DMS153 (cell line): ENCODE data around the gene HOXA4.

ENCODE experiments used
- DNase-seq: peaks from one replicate; lab custom pipeline; 2025; lab: John Stamatoyannopoulos, UW

The HOXA4 gene

DNA sequence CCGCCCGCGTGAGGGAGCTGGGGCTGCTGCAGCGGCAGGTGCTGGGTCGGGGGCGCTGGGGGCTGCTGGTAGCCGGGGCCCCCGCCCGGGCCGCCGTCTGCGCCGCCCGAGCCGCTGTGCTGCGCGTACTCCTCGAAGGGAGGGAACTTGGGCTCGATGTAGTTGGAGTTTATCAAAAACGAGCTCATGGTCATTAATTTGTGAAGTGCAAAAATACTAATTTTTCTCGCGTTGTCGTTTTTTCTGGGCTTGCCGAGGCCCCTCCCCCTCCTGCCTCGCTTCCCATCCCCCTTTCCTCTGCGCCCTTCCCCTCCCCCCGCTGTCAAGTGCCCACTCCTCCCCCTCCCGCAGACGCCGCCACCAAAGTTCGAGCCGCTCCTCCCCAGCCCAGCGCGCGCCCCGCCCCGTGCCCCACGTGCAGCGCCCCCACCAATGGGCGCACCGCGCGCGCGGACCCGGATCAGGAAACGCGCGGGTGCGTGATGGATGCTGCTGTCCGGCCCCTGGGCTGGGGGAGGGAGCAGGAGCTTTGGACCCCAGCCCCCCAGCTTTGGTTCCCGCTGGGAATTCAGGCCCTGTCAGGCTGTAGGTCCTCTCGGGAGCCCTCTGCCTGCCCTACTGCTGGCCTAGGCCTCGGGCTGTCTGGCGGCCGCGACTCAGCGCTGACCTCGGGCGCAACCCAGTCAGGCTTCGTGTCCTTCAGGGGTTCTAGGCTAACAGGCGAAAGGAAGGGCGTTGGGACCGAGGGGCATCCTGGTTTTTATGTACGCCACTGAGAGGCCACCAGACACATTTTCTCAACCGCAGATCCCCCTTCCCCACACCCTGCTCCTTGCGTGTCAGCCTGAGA is at the start of gene HOXA4:
Gene HOXA4 (minus strand): TSS at position 218 of the 850 bp plus-strand sequence. CDS start 24 bp downstream, at position 194.
- DNase-seq: no peak

DNA sequence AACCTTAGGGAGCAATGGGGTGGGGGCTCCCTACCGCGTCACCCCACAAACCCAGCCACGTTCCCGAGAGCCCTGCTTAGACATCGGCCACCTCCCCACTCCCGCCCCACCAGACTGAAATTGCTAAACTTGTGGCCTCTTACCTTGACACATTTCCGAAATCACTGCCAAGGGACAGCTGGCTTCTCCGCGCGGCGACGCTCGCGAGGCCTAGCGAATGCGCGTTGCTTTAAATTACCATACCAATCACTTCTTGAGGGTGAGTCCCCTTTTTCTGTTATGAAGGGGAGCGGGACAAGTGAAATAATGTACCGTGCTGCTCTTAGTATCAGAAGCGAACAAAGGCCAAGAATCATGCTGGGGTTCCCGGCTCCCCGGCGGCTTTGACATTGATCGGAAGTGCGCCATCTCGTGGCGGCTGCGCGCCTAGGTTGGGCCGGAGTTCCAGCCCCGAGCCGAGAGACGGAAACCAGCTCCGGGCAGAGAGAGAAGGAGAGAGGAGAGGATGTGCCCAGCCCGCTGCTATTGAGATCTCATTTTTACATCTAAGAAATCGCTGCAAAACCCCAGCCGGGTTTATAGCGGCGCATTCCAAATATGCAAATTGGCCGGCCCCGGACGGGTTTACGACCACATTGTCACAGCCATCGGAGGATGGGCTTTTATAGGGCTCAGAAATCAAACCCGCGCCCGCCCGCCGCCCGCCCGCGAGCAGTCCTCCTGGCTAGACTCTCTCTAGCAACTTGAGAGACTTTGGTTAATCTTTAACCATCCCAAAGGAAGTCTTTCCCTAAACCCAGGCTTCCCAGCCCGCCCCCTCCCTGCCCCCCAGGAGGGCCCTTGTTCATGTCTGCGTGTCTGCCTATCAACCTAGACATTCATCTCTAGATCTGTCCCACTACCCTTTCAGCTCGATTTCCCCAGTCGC is 49.2 kb upstream of the HOXA4 start:
- DNase-seq: peak; percentile 57

- DNase-seq: no peak
These were observed 48.5 kb upstream of the HOXA4 start for GRCh38 chr7:27179030-27179429.

- DNase-seq: no peak
These were observed 47.8 kb upstream of the HOXA4 start for GRCh38 chr7:27178366-27178765.

DNA sequence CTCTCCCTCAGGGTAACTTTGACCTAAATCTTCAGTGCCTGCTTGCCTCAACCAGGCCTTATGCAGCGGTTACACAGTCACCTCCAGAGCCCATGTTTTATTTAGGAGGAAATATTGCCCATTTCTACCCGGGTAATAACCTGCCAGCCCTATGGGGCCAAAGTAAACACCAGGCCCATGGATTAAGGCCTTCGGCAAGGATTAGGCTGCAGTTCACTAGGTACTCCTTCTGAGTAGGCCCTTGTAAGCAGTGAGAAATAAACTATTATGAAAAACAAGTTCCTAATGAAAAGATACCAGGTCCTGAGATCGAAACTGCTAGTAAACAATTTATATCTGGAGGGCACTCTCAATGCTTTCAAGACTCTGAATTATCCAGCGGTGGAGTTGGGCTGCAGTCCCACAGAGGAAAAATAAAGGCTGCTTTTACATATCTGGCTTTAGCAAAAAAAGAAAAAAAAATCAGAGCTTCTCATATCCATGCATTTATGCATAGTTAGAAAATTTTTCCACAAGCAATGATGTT is 47.3 kb upstream of the HOXA4 start:
- no peak for DNase-seq

- no peak for DNase-seq
These were observed 46.6 kb upstream of the HOXA4 start for GRCh38 chr7:27176962-27177794.

DNA sequence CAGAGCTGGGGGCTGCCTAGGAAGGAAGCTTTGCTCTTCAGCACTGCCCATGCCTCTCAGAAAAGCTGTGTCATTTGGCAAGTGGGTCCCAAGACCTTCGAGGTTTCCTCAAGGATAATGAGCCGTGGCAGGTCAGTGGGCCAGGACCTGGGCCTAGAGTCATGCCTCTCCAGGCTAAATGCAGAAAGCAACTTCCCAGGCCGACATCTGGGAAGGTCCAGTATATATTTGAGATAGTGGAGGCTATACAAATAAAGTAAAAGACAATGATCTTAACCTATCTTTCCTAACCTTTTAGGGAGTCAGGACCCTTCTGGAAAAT is 45.9 kb upstream of the HOXA4 start:
- DNase-seq: no peak

DNA sequence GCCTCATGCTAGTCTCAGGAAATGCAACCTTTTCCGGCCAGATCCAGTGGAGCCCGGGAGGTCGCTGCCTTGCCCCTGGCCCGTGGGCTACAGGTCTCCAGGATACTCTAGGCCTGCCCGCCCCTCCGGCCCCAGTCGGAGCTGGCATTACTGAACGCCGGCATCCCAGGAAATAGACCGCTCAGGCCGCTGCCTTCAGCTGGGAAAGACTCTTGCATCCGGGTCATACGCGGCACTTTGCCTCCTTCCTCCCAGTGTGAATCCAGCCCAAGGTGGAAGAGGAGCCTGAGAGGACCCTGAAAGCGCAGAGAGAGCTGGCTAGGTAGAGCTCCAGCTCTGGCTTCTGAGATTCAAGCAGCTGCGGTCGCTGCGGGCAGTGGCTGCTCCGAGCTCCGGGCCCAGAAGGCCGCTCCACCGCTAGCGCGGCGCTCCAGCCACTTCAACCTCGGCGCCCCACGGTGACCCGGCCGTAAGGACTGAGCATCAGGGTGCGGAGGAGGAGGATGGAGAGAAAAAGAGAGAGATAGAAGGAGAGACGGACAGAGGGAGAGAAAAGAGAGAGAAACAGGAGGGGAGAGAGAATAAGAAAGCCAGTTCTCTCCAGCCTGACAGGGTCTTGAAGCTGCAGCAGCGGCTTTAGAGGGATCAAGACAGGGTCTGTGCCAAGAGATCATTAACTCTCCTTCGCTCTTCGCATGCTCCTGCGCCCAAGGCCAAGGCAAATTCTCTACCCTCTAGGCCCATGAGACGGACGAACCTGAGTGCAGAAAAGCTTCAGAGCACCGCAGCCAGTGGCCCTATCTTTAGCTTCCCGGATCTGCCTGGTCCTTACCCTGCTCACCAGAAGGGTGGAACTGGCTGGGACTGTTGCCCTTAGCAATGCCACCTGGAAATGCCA is 45.3 kb upstream of the HOXA4 start:
- DNase-seq: no peak

DNA sequence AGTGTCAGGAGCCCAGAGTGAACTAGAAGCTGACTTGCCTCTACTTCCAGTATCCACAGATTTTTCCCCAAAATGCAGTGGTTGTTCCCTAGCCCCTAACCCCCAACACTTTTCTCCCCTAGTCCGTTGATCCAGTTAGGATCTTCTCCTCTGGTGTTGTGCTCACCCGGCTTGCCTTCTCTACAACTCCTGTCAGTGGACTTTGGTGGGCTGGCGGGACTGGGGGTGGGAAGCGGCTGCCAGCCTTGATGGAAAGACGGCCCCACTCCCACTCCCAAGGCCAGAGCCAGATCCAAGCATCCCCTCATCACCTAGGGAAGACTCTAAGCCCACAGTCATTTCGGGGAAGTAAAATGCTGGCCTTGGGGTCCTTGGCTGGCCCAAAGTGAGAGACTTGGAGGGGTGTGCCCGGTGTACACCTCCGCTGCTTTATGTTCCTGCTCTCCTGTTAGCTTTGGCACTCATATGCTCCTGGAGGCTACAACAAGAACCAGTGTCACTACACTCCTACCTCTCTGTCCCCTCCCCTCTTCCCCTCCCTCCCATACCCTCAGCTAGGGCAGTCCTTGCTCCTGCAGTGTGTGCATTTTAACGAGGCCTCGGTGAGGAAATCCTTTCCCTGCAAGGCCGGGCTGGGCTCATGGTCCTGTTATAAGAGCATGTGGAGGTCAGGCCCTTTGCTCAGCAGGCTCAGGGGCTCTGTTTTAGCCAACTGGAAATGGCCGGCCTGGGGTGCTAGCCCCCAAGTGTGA is 44.5 kb upstream of the HOXA4 start:
- DNase-seq: no peak

DNA sequence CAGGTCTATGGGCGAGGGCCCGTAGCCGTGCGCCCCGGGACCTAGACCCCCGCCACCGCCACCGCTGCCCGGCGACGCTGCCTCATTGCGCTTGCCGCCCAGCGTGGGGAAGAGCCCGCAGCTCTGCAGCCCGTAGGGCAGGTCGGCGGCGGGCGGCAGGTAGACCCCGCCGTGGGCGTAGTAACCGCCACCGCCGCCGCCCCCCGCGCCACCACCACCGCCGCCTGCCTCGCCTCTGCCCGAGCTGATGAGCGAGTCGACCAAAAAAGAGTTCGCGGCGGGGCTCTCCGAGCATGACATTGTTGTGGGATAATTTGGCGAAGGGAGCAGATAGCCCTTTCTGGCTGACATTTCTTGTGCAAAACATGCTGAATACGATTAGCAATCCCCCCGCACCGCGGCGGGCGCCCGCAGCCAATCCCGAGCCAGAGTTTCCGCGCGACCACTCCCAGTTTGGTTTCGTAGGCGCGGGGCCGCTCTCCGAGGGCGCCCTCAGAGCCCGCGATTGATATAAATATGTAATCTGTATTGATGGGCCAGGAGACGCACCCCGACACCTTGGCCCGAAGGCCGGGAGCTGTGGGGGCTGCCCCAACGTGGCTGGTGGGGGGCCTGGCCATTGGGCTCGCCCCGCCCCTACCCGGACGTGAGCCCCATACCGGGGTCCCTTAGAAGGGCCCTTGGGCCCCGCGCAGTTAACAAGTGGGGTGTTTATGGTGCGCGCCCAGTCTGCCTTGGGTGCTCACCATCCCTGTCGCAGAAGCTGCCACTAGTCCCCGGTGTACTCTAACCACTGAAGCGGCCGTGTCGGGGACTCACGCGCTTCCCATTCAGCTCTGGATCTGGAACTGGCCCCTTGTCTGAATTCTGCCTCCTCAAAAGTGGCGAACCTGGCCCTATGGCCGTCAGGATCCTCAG is 43.7 kb upstream of the HOXA4 start, which contains the start of gene HOXA10:
Gene HOXA10 (minus strand): TSS at position 365 of the 918 bp plus-strand sequence. CDS start 14 bp downstream, at position 351.
- no peak for DNase-seq

GRCh38 chr7:27173511-27173955 is 43.0 kb upstream of the HOXA4 start:
- peak; percentile 52 for DNase-seq

DNA sequence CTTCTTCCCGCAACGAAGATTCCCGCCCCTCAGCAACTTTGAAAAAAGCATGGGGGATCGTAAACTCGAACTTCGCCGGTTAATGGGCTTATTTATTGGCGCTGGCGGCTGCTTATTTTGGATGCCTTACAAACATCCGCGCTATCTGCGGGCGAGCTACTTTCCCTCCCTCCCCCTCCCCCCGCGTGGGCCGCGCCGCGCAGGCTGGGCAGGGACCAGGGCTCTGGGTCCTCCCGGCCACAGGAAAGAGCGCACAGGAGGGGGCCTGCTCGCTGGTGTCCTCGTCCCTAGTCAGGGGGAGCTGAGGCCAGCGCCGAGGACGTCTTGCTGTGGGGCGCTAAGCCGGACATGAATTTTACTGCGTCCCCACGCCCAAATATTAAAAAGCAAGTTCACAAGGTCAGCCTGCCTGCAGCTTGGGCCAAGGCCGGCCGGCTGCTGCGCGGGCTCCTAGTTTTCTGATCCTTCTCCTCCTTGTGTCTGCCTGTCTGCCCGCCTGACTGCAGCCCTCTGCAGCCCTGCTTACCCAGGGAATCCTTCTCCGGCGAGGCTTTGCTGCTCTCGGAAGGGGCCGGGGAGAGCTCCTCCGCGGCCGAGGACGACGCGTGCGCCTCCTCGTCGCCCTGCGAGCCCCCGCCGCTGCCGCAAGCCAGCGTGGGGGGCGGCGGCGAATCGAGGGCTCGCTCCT is 42.4 kb upstream of the HOXA4 start:
- DNase-seq: peak; percentile 42

DNA sequence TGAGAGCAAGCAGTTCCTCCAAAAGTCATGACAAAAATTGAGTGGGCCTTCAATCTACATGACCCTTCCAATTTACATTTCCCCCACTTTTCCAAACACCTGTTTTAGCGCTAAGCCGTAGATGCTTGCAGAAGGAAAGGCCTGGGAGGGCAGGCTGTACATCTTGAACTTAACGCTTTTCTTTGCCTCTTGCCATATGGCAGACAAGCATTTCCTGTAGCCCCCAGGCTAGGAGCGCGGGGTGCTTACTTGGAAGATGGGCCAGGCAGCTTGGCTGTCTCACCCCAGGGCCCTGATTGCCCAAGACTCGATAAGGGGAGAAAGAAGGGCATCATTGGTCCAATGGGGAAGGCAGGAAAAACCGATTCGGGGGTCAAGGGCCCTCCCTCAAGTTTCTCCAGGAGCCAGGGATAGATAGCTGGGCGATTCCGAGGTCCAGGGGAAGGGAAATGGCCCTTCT is 41.8 kb upstream of the HOXA4 start:
- no peak for DNase-seq

- peak; percentile 68 for DNase-seq
These were observed 41.2 kb upstream of the HOXA4 start for GRCh38 chr7:27171637-27172314.

DNA sequence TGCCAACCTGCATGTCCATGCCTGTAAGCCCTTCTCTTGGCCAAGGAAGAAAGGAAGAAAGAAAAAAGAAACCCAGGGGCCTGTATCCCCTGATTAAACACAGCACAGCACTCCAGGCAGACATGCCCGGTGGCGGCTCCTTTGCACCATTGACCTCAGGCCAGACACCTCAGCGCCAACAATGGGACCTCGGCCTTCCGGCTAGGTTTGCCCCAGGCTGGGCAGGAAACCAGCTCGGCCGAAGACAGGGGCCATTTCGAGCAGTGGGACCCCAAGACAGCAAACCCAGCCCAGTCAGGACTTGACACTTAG is 40.7 kb upstream of the HOXA4 start:
- DNase-seq: no peak

DNA sequence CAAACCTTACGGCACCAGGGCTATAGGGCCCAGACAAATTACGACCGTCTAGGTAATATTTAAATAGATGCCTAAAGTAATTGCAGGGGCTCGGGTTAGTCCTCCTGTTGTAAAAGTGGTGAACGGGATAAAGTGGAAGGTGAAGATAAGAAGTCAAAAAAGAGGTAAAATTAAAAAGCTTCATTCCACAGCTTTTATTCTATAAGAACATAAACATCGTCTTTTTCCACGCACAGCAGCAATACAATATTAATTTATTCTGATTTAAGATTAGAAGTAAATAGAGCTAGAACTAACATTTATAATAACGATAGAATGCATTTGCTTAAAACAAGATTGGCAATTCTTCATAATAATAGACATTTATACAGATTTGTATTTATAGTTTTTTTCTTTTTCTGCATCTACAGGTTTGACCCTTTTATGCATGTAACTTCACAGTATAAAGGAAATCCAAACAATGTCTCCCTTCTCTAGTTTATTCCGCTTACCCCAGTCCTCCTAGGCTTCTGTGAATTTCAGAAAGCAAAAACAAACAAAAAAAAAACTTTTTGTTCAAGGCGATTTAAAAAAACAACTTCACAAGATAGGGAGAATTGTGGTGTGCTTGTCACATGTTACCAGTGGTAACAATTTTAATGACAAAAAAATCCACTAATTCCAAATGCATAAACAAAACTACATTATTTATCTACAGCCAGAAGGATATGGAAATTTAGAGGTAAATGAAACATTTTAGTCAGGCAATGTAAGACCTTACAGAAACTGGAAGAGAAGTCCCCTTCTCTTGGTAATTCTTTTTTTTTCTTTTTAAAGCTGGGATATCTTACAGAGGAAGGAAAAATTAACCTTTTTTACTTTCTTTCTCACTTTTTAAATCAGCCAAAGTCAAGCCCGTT is 40.1 kb upstream of the HOXA4 start:
- no peak for DNase-seq
